SIG-M5 treated with dmso at 0.1 percent for 504 hours (cell line): ENCODE data around the gene LMOD3.

Source experiments
- DNase-seq: peaks from one replicate; lab custom pipeline; 2025; ENCODE audit not compliant: unreplicated experiment; lab: John Stamatoyannopoulos, UW

Gene LMOD3

DNA sequence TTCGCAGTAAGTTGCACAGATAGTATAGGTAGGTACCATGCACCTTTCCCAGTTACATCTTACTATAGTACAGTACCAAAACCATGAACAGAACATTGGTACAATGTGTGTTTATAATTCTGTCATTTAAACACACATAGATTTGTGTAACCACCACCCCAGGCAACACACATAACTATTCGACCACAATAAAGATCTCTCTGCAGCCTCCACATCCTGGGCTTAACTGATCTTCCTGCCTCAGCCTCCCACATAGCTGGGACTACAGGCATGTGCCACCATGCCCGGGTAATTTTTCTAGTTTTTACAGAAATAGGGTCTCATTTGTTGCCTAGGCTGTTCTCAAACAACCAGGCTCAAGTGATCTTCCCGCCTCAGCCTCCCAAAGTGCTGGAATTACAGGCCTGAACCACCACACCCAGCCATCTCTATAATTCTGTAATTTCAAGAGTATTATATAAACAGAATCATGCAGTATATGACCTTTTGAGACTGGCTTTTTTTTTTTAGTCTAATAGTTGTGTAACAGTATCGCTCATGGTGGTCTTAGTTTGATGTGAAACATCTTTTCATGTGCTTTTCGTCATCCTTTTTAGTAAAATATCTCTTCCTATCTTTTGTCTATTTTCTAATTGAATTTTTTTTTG, 57.0 kb downstream of the LMOD3 start:
- no peak for DNase-seq

DNA sequence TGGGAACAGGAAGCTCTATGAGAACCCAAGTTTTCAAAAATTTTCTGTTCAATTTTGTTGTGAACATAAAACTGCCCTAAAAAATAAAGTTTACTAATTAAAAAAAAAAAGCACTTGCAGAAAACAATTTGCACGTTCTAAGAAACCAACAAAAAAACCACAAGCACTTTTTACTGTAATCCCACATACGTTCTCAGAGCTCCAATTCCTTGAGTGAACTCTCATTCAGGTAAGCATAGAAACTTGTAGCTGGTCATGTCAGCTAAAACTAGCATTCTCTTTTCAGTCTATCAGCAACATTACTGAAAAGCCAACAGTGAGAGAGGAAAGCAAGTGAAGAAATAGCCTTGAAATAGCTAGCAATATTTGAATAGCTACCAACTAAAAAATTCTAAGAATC, 58.8 kb downstream of the LMOD3 start:
- DNase-seq, result no peak

DNA sequence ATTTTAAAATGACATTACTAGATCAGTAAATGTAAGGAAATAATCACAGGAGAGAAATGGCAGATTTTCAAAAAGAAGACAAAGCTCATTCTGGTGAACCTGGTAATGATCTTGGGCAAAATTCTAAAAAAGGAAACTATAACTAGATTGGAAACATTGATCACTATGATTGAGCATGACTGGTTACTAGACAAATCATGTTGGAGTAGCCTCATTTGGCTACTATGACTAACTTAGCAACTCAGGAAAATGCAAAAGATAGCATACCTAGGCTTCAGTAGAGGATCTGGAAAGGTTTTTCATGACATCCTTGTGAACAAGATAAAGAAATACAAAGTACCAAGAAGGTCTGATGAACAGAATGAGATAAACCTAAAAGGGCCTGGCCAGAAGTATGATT, 62.7 kb downstream of the LMOD3 start:
- no peak for DNase-seq

DNA sequence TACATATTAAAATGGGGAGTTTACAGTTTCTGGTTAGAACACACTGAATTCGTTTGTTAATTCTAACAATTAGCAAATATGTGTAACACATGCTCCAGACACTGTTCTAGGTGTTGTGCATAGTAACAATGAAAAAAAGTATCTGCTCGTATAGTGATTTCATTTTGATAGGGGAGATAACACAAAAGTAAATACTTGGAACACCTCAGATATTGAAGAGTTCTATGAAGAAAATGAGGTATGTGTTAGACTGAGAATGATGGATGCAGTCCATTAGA, 63.5 kb downstream of the LMOD3 start:
- DNase-seq, result no peak

DNA sequence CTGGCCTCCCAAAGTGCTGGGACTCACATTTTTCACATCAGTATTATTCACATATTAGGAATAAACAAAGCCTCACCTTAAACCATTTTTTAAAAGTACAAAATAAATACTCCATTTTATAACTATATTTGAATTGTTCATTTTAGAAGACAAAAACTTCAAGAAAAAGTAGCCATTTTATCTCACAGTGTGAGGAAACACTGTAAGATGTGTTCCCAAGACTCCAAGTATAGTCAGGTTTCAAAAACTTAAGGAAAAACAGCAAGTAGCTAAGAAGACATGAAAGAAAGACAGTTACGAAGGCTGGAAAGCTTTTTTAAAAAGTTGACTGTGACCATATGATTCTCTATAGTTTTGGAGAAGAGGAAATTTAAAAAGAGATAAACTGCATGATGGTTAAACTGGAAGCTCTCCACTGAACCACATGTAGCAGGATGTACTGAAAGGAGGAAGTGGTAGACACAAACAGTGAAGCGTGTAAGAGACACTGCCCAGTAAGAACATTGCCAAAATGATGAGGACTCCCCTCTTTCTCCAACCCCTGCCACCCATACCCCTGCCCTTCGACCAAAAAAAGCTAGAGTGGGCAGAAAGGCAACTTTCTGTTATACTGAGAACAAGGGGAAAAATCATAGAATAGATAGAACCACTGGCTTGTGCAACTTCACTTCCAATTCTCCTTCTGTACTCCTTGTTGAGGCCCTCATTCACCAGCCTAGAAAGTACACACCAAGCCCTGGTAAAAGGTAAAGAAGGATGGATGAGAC, 64.0 kb downstream of the LMOD3 start:
- peak; percentile 70 for DNase-seq
